GM15510 (cell line): Measurements from ENCODE around the gene PTPRA.

Experiments used
- POLR2A ChIP-seq: IDR thresholded peaks from 3 replicates; pipeline ENCODE4 v1.6.1; 2011; ENCODE audit warnings: borderline replicate concordance; ENCODE audit not compliant: insufficient read length; ENCODE audit errors: extremely low read depth

The PTPRA gene

DNA sequence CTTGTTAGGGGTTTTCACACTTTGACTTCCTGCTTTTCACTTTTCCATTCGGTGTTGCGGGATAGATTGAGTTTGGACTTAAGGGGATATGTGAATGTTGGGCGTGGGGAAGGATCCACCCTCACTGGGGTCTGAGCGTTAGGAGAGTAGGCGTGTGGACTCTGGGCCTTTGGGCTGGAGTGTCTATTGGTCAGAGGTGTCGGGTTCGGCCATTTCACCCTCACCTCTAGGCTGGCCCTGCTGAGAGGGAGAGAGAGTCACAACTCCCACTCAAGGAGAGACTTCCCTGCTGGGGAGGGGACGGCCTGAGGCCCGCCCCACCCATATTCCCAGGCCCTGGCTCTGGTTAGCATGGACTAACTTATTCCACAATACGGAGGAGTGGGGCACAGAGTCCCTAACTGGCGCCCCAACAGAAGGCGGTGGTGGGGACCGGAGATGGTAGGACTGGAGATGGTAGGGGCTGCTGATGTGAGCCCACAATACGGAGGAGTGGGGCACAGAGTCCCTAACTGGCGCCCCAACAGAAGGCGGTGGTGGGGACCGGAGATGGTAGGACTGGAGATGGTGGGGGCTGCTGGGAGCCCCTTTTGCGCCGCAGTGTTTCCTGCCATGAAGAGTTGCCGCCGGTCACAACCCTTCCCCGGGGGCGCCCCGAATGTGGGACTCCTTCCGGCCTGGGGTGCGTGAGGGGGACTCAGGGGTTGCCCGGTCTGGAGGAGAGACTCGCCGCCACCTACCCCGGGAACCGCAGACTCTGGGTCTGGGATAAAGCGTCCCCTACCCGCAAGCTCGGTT is 1.4 kb upstream of the PTPRA start:
- no peak for TF ChIP-seq POLR2A

DNA sequence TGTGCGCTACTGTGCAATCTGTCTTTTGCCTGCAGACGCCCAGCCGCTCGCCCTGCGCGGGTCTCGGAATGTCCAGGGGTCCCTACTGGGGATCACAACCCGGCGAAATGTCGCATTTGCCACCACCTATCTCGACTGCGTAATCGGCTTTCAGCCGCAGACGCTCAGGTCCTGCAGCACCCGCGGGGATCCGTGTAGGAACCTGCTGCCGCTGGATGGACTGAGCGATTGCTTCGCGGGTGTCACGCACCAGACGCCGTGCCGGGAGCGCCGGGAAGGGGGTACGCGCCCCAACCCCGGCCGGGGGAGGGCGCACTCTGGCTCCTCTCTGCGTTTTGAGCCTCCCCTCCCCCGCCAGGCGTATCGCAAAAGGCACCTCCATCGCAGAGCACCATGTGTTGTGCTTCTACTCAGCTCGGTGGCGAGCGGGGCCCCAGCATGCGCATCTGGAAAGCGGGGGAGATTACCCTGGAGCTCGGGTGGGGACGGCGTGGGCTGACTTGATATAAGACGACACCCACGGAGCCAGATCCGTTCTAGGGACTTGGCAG is 747 bp upstream of the PTPRA start:
- no peak for TF ChIP-seq POLR2A

- TF ChIP-seq POLR2A: no peak
Measured at GRCh38 chr20:2873747-2874041, 413 bp downstream of the PTPRA start.

- no peak for TF ChIP-seq POLR2A
Measured at GRCh38 chr20:2874456-2874855, 1.2 kb downstream of the PTPRA start.

DNA sequence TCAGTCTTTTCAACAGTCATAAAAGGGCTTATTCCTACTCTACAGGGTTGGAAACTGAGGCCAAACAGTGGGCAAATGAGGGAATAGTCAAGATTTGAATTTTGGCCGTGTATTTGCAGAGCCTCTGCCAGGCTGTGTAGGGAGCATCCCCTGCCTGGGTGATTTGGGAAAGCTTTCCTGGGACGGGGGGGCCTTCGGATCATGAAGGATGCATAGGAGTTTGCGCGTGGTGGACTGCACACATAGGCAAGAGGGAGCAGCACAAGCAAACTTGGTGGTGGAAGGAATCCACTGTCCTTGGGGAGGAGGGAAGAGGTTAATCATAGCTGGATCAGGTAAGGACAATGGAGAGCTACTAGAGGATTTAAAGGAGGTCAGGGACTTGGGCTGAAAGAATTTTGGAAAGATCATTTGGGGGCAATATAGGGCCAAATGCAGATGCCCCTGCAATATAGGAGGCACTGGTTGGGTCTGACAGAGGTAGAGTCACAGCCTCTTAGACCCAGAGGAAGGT is 2.5 kb downstream of the PTPRA start:
- no peak for TF ChIP-seq POLR2A

DNA sequence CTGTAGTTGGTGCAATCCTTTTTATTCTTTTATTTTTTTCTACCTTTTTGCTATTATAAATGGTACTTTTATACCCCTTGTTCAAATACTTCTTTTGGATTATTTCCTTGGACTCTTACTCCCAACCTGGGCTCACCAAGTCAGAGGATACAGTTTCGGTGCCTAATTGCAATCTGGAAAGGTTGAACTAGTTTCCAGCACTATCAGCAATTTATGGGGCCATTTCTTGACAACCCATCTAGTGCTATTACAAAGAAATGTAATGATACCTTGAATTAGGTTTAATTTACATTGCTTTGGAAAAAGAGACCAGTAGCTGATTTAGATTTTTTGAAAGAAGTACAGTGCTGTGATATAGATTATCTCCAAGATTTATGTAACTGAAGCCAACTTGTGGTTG is 5.2 kb downstream of the PTPRA start:
- TF ChIP-seq POLR2A: no peak

- no peak for TF ChIP-seq POLR2A
Measured at GRCh38 chr20:2879146-2879545, 5.9 kb downstream of the PTPRA start.

DNA sequence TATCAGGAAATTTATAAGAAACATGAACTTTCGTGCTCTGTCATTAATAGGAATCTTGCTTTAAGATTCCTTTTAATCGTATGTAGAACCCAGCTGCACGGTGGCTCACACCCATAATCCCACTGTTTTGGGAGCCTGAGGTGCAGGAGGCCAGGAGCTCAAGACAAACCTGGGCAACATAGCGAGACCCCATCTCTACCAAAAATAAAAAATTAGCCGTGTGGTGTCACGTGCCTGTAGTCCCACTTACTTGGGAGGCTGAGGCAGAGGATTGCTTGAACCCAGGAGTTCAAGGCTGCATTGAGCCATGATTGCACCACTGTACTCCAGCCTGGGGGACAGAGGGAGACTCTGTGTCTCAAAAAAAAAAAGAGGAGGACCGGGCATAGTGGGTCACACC is 7.4 kb downstream of the PTPRA start:
- no peak for TF ChIP-seq POLR2A

GRCh38 chr20:2883726-2884637 is 10.7 kb downstream of the PTPRA start:
- no peak for TF ChIP-seq POLR2A

DNA sequence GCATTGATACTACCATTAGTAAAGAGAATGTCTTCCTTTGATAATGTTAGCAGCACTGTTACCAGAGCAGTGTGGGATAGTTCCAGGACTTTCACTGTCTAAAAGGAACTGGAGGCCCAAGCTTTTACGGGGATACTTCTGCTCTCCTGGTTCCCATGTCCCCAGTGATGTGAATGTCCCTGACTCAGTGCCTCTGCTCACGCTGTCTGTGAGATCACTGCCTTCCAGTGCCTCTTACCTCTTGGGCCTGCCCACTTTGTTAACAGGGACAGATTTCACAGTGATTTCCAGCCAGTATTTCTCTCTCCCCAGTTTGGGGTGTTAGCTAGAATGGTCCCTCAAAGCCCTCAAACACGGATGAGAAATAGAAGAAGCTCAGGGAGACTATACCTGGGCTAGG is 14.4 kb downstream of the PTPRA start:
- TF ChIP-seq POLR2A: no peak

DNA sequence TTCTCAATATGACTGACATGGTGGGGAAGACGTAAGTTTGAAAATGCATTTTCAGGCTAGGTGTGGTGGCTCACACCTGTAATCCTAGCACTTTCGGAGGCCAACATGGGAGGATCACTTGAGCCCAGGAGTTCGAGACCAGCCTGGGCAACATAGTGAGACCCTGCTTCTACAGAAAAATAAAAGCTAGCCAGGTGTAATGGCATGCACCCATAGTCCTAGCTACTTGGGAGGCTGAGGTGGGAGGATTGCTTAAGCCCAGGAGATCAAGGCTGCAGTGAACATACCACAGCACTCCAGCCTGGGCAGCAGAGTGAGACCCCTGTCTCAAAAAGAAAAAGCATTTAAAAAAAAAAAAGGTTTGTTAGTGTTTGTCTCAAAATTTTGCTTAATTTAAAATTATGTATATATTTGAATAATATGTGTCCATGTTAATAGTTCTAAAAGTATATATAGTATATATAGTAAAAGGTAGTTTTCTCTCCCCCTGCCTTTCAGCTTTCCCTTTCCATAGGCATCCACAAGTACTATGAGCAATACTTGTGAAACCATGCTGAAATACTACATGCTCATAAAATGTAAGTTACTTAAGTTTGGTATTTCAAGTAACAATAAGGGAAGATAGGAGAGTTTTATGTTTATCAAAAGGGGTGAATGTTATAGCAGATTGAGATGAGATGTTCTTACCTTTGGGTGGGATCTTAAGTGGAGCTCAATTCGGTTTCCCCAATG is 15.1 kb downstream of the PTPRA start:
- TF ChIP-seq POLR2A: no peak

DNA sequence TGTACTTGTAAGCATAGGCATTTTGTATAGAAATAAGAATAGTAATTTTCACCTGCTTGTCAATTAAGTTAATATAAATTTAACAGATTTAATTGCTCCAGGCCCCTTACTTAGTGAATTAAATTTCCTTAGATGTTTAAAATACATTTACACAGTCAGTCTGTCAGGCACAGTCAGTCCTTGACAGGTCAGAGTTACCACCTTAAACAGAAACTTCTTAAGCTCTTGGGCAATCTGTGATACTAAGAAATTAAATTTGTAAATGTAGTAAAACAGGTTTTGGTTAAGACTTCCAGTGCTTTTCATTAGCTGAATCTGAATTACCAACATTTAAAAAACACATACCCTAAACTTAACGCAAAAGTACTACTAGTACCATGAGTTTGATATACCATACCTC is 15.9 kb downstream of the PTPRA start:
- TF ChIP-seq POLR2A: no peak

DNA sequence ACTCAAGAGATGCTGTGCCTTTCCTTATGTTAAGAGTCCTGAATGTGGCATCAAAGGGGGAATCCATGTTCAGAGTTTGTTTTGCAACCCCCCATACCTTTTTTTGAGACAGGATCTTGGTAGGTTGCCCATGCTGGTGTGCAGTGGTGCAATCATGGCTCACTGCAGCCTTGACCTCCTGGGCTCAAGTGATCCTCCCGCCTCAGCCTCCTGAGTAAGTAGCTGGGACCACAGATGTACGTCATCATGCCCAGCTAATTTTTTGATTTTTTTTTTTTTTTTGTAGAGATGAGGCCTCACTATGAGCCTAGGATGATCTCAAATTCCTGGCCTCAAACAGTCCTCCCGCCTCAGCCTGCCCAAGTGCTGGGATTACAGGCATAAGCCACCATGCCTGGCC is 16.5 kb downstream of the PTPRA start:
- TF ChIP-seq POLR2A: no peak

DNA sequence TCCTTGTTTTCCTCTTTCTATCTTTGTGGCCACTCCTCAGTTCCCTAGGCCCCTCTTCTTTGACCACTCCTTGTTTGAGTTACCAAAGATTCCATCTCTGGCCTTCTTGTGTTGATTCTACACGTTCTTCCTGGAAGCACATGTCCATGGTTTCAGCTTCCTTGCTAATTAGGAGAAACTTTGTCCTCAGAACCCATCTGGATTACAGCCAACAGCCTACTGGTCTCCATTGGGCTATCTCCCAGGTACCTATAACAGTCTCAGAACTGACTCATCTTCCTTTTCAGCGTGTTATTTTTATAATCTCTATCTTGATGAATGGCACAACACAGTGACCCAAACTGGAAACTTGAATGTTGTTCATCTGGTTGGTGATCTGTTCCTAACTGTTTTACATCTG is 17.5 kb downstream of the PTPRA start:
- TF ChIP-seq POLR2A: no peak

- no peak for TF ChIP-seq POLR2A
Measured at GRCh38 chr20:2891343-2891742, 18.1 kb downstream of the PTPRA start.
